ENCODE data around the gene ZNF765.
"Not testable (repeated sequence)": the region's sequence is repeated elsewhere in the genome, so short reads cannot be mapped to it uniquely, and the experiment has no call there.

ZNF765 gene

GRCh38 chr19:53475470-53475869, 80.5 kb downstream of the ZNF765 start:
- DNase-seq (ENCODE audit: low read depth in 4 of 4, low spot score in 1 of 4) = not testable (repeated sequence)

Data from stimulated activated CD4-positive, alpha-beta T cell treated with anti-CD3 and anti-CD28 coated beads, Interleukin-1b, Interleukin-23, amount 100 ng/mL, for 24 hours (primary cell).